Measurements from ENCODE around the gene C5AR2. TPM values are rescaled to one million over a fixed set of nuclear protein-coding genes. Genes with fewer than 3 reads are reported as not detected.

The C5AR2 gene
- total RNA-seq, 1 experiment from 2014 or later, result not detected

DNA sequence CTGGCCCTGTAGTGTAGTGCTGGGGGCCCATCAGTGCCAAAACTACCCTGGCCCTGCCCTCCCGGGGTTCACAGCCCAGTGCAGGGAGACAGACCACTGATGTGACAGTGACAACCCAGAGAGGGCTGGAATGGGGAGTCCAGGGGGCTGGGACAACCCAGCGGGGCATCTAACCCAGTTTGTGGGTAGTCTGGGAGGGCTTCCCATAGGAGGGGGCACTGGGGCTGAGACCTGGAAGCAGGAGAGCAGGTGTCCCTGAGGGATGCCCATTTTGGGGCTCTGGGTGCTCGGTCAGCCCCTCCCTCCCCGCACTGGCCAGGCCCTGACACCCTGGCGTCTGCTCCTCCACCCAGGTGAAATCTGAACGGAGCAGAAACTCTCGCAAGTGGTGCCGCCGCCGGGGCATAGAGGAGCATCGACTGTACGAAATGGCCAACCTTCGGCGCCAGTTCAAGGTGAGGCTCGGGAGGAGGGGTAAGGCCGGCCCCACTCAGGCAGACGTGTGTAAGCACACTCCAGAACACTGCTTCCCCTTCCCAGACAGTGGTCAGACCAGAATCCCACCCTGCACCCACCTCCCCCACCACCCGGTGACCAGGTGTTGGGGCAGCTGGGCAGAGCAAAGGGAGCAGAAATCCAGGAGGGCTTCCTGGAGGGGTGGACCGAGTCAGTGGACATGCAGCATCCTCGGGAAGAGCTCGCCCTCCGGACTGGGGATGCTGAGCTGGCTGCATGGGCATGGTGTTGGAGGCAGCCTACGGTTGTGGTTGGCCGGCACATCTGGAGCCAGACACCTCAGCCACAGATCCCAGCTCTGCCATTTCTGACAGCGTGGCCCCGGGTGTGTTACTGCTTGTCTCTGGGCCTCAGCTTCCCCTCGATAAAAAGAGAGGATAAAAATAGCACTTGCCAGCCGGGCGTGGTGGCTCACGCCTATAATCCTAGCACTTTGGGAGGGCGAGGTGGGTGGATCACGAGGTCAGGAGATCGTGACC is 41.6 kb downstream of the C5AR2 start:
- no peak overlapping the region for H2BK5ac ChIP-seq (ENCODE audit: insufficient read length, low read length)
- H3K4me3 Mint-ChIP-seq, result no peak overlapping the region
- H3K4me2 ChIP-seq (ENCODE audit: insufficient read depth, insufficient read length, low read length), result no peak overlapping the region
- no CpG with 5 or more reads among the region's 33 CpGs for WGBS (ENCODE audit: extremely low coverage, insufficient read length, low lambda C conversion rate)
- no peak overlapping the region for H2BK12ac ChIP-seq (ENCODE audit: insufficient read length, low read depth, low read length)
- no peaks in the 10 kb centered on the region for H3K4me1 Mint-ChIP-seq
- no peaks in the 10 kb centered on the region for H3K27me3 Mint-ChIP-seq (ENCODE audit: low read depth)
- H3K9me3 Mint-ChIP-seq, result no peaks in the 10 kb centered on the region
- H3K27ac ChIP-seq (ENCODE audit: insufficient read length, low read depth, low read length), result no peak overlapping the region
- H2AFZ ChIP-seq (ENCODE audit: low read length), result no peak overlapping the region
- no peaks in the 10 kb centered on the region for H3K27me3 ChIP-seq (ENCODE audit: insufficient read depth, low read length)
- no peak overlapping the region for H3K18ac ChIP-seq (ENCODE audit: insufficient read length, low read depth, low read length)
- H3K79me2 ChIP-seq (ENCODE audit: insufficient read depth, low read length), result no peaks in the 10 kb centered on the region
- H3K23me2 ChIP-seq (ENCODE audit: insufficient read length, low read depth, low read length, poor library complexity, severe bottlenecking), result no peaks in the 10 kb centered on the region
- no peak for DNase-seq
- H4K8ac ChIP-seq (replicated peaks; ENCODE audit: insufficient read length, low read depth, low read length), result no peak overlapping the region
- no peak overlapping the region for H3K9ac ChIP-seq (ENCODE audit: extremely low read depth, insufficient read length, low read length)
- no peaks in the 10 kb centered on the region for H4K20me1 ChIP-seq (ENCODE audit: control insufficient read depth, insufficient read depth, insufficient read length)
- H3K14ac ChIP-seq (ENCODE audit: insufficient read depth, low read length), result no peak overlapping the region
- no peaks in the 10 kb centered on the region for H3K9me3 ChIP-seq (ENCODE audit: control insufficient read depth, low read depth, low read length)
- H2BK20ac ChIP-seq (ENCODE audit: low read depth, low read length, poor library complexity, severe bottlenecking), result no peak overlapping the region
- H2AK5ac ChIP-seq (ENCODE audit: insufficient read length, low read length), result no peak overlapping the region
- peaks cover 32 to 84% (median 60%) of the 10 kb centered on the region in 3 experiments; a peak in 6 of 7 replicates for H3K36me3 Mint-ChIP-seq (ENCODE audit: insufficient read depth in 1 of 3, low read depth in 3 of 3)
- no peak overlapping the region for H4K5ac ChIP-seq (ENCODE audit: insufficient read length, low read depth, low read length)
- no peak overlapping the region for H2BK120ac ChIP-seq (ENCODE audit: low read depth, low read length, poor library complexity, severe bottlenecking)
- TF ChIP-seq, protein P1, sequence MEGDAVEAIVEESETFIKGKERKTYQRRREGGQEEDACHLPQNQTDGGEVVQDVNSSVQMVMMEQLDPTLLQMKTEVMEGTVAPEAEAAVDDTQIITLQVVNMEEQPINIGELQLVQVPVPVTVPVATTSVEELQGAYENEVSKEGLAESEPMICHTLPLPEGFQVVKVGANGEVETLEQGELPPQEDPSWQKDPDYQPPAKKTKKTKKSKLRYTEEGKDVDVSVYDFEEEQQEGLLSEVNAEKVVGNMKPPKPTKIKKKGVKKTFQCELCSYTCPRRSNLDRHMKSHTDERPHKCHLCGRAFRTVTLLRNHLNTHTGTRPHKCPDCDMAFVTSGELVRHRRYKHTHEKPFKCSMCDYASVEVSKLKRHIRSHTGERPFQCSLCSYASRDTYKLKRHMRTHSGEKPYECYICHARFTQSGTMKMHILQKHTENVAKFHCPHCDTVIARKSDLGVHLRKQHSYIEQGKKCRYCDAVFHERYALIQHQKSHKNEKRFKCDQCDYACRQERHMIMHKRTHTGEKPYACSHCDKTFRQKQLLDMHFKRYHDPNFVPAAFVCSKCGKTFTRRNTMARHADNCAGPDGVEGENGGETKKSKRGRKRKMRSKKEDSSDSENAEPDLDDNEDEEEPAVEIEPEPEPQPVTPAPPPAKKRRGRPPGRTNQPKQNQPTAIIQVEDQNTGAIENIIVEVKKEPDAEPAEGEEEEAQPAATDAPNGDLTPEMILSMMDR (conservative IDR thresholded peaks at IDR 0.05), result no peak
- no peak overlapping the region for H2BK15ac ChIP-seq (ENCODE audit: low read depth, low read length)
- no peak overlapping the region for H3K4ac ChIP-seq (ENCODE audit: low read depth, low read length)
- H4K91ac ChIP-seq (ENCODE audit: insufficient read length, low read depth, low read length), result no peak overlapping the region
- H3K79me1 ChIP-seq (ENCODE audit: insufficient read depth, low read depth, low read length, poor library complexity, severe bottlenecking), result no peaks in the 10 kb centered on the region
- H3K56ac ChIP-seq (ENCODE audit: insufficient read length, low read depth, low read length), result no peak overlapping the region
- H3T11ph ChIP-seq (ENCODE audit: low read length), result no peak overlapping the region
- no peak overlapping the region; a peak in 1 of 7 replicates for H3K27ac Mint-ChIP-seq
- no peaks in the 10 kb centered on the region for H3K4me1 ChIP-seq (ENCODE audit: insufficient read depth, low read length)
- H3K23ac ChIP-seq (ENCODE audit: insufficient read length, low read depth, low read length), result no peak overlapping the region

All from H9 (cell line).